ENCODE data around the gene FZR1. TPM values are rescaled to one million over a fixed set of nuclear protein-coding genes. Genes with fewer than 3 reads are reported as not detected.
A peak's percentile ranks its signal among the peaks of the same experiment; 100 is the strongest.

FZR1 gene
- total RNA-seq, 1 experiment from 2014 or later = 57.0 TPM

- peaks cover 22% of the 10 kb centered on the region for H4K20me1 ChIP-seq (ENCODE audit: insufficient read depth)
- H3K4me2 ChIP-seq = no peak overlapping the region
- H3K36me3 ChIP-seq (ENCODE audit: low read depth) = no peaks in the 10 kb centered on the region
- CTCF ChIA-PET = no interaction called here
- no peaks in the 10 kb centered on the region for H3K9me3 ChIP-seq (ENCODE audit: insufficient read depth, low read depth)
- peak in 1 of 2 experiments; percentile 60 for DNase-seq
- H3K27me3 ChIP-seq (ENCODE audit: insufficient read depth, low read depth) = no peaks in the 10 kb centered on the region
- peaks cover 63% of the 10 kb centered on the region for H3K79me2 ChIP-seq (ENCODE audit: low read depth)
- no peak overlapping the region for H3K4me3 ChIP-seq
- BruUV-seq (replicated peaks) = no TSS peak
- 0 out of 2 replicates have a peak, but pooled peaks cover 10% of the 10 kb centered on the region for H3K4me1 ChIP-seq (replicated peaks; ENCODE audit: insufficient read depth)
- H3F3A ChIP-seq (ENCODE audit: insufficient read depth, low read depth) = peaks cover 12% of the 10 kb centered on the region; the same call in 1 of the 2 replicates
- no peaks in the 10 kb centered on the region for H3K9me2 ChIP-seq (ENCODE audit: insufficient read depth)
- TF ChIP-seq CTCF (conservative IDR thresholded peaks at IDR 0.05) (no peak), EZH2 (IDR thresholded peaks at IDR 0.05; ENCODE audit: low read depth) (no peak)
- no peak overlapping the region for H2AFZ ChIP-seq
- H3K27ac ChIP-seq = no peak overlapping the region
- POLR2A ChIA-PET (ENCODE audit: unreplicated experiment) = interaction anchor here (0.6 to 0.7 kb wide), 3 partner anchors 32 to 959 kb away, joined by 3 to 7 read pairs (median 4); no protein-coding TSS in a partner anchor
- intact Hi-C loops (cut with micrococcal nuclease; ENCODE audit: unreplicated experiment) = no loop called here
These were observed 3.5 kb downstream of the FZR1 start for GRCh38 chr19:3509566-3509989.

DNA sequence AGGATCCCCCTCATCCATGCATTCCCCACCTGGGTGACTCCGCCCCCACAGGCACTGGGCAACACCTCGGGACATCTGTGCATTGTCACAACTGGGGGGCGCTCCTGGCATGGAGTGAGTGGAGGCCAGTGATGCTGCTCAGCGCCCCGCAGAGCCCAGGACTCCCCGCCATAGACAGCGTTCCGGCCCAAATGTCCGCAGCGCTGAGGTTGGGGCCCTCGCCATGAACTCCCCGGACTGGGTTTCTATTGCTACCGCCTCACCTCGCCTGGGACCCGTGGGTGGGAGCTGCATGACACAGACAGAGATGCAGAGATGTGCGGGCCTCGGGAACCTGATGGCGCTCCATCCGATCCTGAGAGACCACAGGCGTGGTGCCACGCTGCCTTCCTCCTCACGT, 4.6 kb downstream of the FZR1 start:
- H2AFZ ChIP-seq = no peak overlapping the region
- CTCF ChIA-PET = no interaction called here
- no peak overlapping the region for H3K4me2 ChIP-seq
- DNase-seq = no peak
- POLR2A ChIA-PET (ENCODE audit: unreplicated experiment) = no interaction called here
- TF ChIP-seq EZH2 (IDR thresholded peaks at IDR 0.05; ENCODE audit: low read depth) = no peak
- TF ChIP-seq CTCF (conservative IDR thresholded peaks at IDR 0.05) = no peak
- BruUV-seq (replicated peaks) = no TSS peak
- H3K4me1 ChIP-seq (replicated peaks; ENCODE audit: insufficient read depth) = 0 out of 2 replicates have a peak, but pooled peaks cover 7% of the 10 kb centered on the region
- H3K79me2 ChIP-seq (ENCODE audit: low read depth) = peaks cover 64% of the 10 kb centered on the region
- no peak overlapping the region for H3K27ac ChIP-seq
- H3K9me3 ChIP-seq (ENCODE audit: insufficient read depth, low read depth) = no peaks in the 10 kb centered on the region
- H4K20me1 ChIP-seq (ENCODE audit: insufficient read depth) = peaks cover 22% of the 10 kb centered on the region
- H3F3A ChIP-seq (ENCODE audit: insufficient read depth, low read depth) = peaks cover under 1% of the 10 kb centered on the region; the same call in 1 of the 2 replicates
- no peaks in the 10 kb centered on the region for H3K36me3 ChIP-seq (ENCODE audit: low read depth)
- no peaks in the 10 kb centered on the region for H3K9me2 ChIP-seq (ENCODE audit: insufficient read depth)
- no peaks in the 10 kb centered on the region for H3K27me3 ChIP-seq (ENCODE audit: insufficient read depth, low read depth)
- intact Hi-C loops (cut with micrococcal nuclease; ENCODE audit: unreplicated experiment) = no loop called here
- no peak overlapping the region for H3K4me3 ChIP-seq

GRCh38 chr19:3511506-3512251, 5.6 kb downstream of the FZR1 start:
- no peaks in the 10 kb centered on the region for H3K36me3 ChIP-seq (ENCODE audit: low read depth)
- POLR2A ChIA-PET (ENCODE audit: unreplicated experiment) = no interaction called here

More at GRCh38 chr19:3511506-3512251, 5.6 kb downstream of the FZR1 start:
- Histone ChIP-seq H3F3A (ENCODE audit: insufficient read depth, low read depth) (no peaks in the 10 kb centered on the region), H3K27ac (no peak overlapping the region), H4K20me1 (ENCODE audit: insufficient read depth) (peaks cover 22% of the 10 kb centered on the region), H3K4me1 (replicated peaks; ENCODE audit: insufficient read depth) (0 out of 2 replicates have a peak, but pooled peaks cover 7% of the 10 kb centered on the region), H3K27me3 (ENCODE audit: insufficient read depth, low read depth) (no peaks in the 10 kb centered on the region), H3K4me3 (no peak overlapping the region), H3K79me2 (ENCODE audit: low read depth) (peaks cover 69% of the 10 kb centered on the region), H3K4me2 (no peak overlapping the region), H3K9me3 (ENCODE audit: insufficient read depth, low read depth) (no peaks in the 10 kb centered on the region), H3K9me2 (ENCODE audit: insufficient read depth) (no peaks in the 10 kb centered on the region), H2AFZ (no peak overlapping the region)
- TF ChIP-seq EZH2 (IDR thresholded peaks at IDR 0.05; ENCODE audit: low read depth) = no peak
- TF ChIP-seq CTCF (conservative IDR thresholded peaks at IDR 0.05) = no peak
- intact Hi-C loops (cut with micrococcal nuclease; ENCODE audit: unreplicated experiment) = no loop called here
- CTCF ChIA-PET = no interaction called here
- no TSS peak for BruUV-seq (replicated peaks)
- DNase-seq = no peak
